RWPE2 (cell line): ENCODE data around the gene MBNL1.

Experiments used
- ATAC-seq: fragments of 200-7000 bp; cut with Tn5 transposase; 3 replicates; pipeline ENCODE4 v1.9.1; 2021; ENCODE audit warnings: low read depth
- DNase-seq: peaks from one replicate; pipeline ENCODE4 v3.0.0-alpha.2; 2020; ENCODE audit warnings: low spot score
- H3K27ac ChIP-seq: fragments of 450-650 bp; 2 replicates; pipeline ENCODE4 v1.5.1; 2017; ENCODE audit warnings: mild to moderate bottlenecking; ENCODE audit not compliant: poor library complexity, severe bottlenecking
- H3K27me3 ChIP-seq: fragments of 250-450 bp; sonication (Bioruptor Pico); 2 replicates; pipeline ENCODE4 v1.5.1; 2021; ENCODE audit warnings: mild to moderate bottlenecking, moderate library complexity; ENCODE audit not compliant: insufficient read depth, poor library complexity, severe bottlenecking
- H3K36me3 ChIP-seq: fragments of 250-450 bp; sonication (Bioruptor Pico); 2 replicates; pipeline ENCODE4 v1.5.1; 2020; ENCODE audit warnings: low read depth, mild to moderate bottlenecking, moderate library complexity
- H3K4me1 ChIP-seq: fragments of 250-450 bp; sonication (Bioruptor Pico); 2 replicates; pipeline ENCODE4 v1.5.1; 2021; ENCODE audit warnings: mild to moderate bottlenecking, moderate library complexity; ENCODE audit not compliant: insufficient read depth, poor library complexity, severe bottlenecking
- H3K4me3 ChIP-seq: fragments of 250-450 bp; sonication (Bioruptor Pico); 2 replicates; pipeline ENCODE4 v1.5.1; 2021; ENCODE audit warnings: mild to moderate bottlenecking, moderate library complexity; ENCODE audit not compliant: severe bottlenecking
- H3K9me3 ChIP-seq: fragments of 250-450 bp; sonication (Bioruptor Pico); 2 replicates; pipeline ENCODE4 v1.5.1; 2021; ENCODE audit warnings: mild to moderate bottlenecking, moderate library complexity; ENCODE audit not compliant: severe bottlenecking
- TF ChIP-seq, protein P1 (sequence below): fragments of 450-650 bp; IDR thresholded peaks from one replicate; pipeline ENCODE4 v1.5.1; 2017; ENCODE audit warnings: mild to moderate bottlenecking, moderate library complexity; ENCODE audit not compliant: poor library complexity, severe bottlenecking

Gene MBNL1

DNA sequence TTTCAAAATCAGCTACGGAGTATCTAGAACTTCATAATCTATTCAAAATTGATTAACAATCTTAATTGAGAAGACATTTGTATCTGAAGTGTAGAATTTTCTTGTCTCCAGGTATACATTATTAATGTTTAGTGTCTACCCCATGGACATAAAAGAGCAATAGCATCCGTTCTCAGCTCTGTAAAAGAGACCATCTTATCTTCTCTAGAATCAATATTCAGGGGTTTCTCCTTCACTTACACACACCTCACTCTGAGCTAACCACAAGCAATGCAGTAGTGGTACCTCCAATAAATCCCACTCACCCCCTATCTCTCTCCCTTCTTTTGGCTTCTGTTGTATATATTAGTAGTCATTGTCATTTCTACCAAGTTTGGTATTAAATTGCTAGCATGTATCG is 16.2 kb downstream of the MBNL1 start:
- Histone ChIP-seq H3K4me3 (no peak overlapping the region), H3K27ac (no peak overlapping the region), H3K36me3 (no peaks in the 10 kb centered on the region; the same call in 1 of the 2 replicates), H3K9me3 (no peaks in the 10 kb centered on the region), H3K4me1 (peaks cover 39% of the 10 kb centered on the region), H3K27me3 (no peaks in the 10 kb centered on the region)
- ATAC-seq (no peak), DNase-seq (no peak)
- TF ChIP-seq, protein P1, sequence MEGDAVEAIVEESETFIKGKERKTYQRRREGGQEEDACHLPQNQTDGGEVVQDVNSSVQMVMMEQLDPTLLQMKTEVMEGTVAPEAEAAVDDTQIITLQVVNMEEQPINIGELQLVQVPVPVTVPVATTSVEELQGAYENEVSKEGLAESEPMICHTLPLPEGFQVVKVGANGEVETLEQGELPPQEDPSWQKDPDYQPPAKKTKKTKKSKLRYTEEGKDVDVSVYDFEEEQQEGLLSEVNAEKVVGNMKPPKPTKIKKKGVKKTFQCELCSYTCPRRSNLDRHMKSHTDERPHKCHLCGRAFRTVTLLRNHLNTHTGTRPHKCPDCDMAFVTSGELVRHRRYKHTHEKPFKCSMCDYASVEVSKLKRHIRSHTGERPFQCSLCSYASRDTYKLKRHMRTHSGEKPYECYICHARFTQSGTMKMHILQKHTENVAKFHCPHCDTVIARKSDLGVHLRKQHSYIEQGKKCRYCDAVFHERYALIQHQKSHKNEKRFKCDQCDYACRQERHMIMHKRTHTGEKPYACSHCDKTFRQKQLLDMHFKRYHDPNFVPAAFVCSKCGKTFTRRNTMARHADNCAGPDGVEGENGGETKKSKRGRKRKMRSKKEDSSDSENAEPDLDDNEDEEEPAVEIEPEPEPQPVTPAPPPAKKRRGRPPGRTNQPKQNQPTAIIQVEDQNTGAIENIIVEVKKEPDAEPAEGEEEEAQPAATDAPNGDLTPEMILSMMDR: no peak

DNA sequence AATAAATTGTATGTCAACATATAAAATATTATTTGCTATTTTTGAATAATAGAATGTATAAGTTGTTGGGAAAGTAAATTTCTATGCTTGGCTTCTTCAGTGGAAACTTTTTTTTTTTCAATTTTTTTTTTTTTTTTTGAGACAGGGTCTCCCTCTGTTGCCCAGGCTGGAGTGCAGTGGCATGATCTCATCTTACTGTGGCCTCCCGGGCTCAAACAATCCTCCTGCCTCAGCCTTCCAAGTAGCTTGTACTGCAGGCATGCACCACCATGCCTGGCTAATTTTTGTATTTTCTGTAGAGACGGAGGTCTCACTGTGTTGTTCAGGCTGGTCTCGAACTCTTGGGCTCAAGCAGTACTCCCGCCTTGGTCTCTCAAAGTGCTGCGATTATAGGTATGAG is 16.8 kb downstream of the MBNL1 start:
- H3K27ac ChIP-seq: no peak overlapping the region
- H3K9me3 ChIP-seq: no peaks in the 10 kb centered on the region
- H3K4me3 ChIP-seq: no peak overlapping the region
- no peaks in the 10 kb centered on the region; the same call in 1 of the 2 replicates for H3K36me3 ChIP-seq
- peaks cover 39% of the 10 kb centered on the region for H3K4me1 ChIP-seq
- no peak for DNase-seq
- TF ChIP-seq, protein P1: no peak
- no peak for ATAC-seq
- no peaks in the 10 kb centered on the region for H3K27me3 ChIP-seq

DNA sequence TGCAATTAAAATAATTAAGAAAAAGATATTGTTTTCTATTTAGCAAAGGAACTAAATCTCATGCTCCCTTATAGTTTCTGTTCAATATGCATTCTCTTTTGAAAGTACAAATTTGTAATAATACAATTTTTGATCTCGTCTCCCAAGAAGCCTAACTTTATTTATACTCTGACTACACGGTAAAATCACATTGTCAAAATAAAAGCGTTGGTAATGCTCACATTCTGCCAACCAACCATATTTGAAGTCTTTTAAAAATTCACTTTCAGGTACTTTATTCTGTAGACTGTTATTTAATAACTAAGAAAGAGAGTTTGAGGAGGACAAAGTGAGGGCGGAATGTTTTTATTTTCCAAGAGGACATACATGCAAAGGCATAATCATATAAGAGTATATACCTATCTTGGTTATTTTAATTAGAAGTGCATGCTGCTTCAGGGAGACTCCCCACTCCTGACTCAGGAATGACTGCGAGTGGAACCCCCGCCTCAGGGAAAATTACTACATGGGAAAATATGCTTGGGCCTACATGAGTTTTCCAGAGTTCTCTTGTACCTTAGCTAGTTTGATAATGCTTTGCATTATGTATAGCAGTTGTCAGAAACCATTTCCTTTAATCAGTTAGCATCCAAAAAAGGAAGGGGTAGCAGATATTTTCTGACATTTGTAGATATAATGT is 19.3 kb downstream of the MBNL1 start:
- Histone ChIP-seq H3K27me3 (no peaks in the 10 kb centered on the region), H3K4me3 (no peak overlapping the region), H3K27ac (peak overlapping the region; percentile 43), H3K36me3 (no peaks in the 10 kb centered on the region), H3K9me3 (no peaks in the 10 kb centered on the region), H3K4me1 (peaks cover 39% of the 10 kb centered on the region)
- TF ChIP-seq, protein P1: no peak
- DNase-seq (no peak), ATAC-seq (peak; percentile 86)

DNA sequence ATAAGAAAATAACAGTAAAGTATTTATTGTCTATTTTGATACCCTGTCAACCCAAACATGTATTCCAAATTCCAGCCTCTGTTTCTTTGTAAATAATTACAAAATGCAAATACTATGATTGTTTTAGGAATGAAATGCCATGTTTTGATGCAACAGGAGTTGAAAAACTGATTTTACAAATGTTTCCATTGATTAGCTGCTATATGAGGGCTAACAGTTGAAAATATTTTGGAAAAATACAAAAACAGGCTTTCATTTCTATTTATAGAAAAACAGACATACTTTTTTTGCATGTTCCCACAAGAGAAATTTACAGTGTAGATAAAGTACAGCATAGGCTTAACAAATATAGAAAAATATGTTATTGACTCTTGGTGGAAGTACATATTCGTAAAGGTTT is 20.0 kb downstream of the MBNL1 start:
- H3K27me3 ChIP-seq: no peaks in the 10 kb centered on the region
- H3K27ac ChIP-seq: peak overlapping the region; percentile 43
- H3K4me3 ChIP-seq: no peak overlapping the region
- TF ChIP-seq, protein P1: no peak
- ATAC-seq (no peak), DNase-seq (no peak)
- peaks cover 34% of the 10 kb centered on the region for H3K4me1 ChIP-seq
- no peaks in the 10 kb centered on the region for H3K36me3 ChIP-seq
- H3K9me3 ChIP-seq: no peaks in the 10 kb centered on the region

DNA sequence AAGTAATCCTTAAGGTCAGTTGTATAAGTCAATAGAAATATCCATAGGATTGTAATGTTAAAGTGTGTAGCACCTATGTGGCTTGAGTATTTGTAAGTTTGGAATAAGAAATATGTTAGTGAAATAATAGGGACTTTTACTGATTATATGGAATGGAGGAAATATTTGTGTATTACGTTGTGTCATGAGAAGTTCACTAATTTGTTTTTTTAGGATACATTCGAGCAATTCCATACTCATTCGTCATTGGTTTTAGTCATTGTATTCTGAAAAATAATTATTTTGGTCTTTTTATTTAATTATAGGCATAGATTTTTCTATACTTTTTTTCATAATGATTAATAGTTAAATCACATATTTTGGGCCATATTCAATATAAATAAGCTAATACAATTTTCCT is 21.0 kb downstream of the MBNL1 start:
- peaks cover 30% of the 10 kb centered on the region for H3K4me1 ChIP-seq
- no peak overlapping the region for H3K27ac ChIP-seq
- H3K4me3 ChIP-seq: no peak overlapping the region
- TF ChIP-seq, protein P1: no peak
- no peaks in the 10 kb centered on the region for H3K27me3 ChIP-seq
- H3K36me3 ChIP-seq: no peaks in the 10 kb centered on the region; the same call in 1 of the 2 replicates
- ATAC-seq (no peak), DNase-seq (no peak)
- H3K9me3 ChIP-seq: no peaks in the 10 kb centered on the region
